Bronchial epithelial cell (primary cell): ENCODE results near the gene SLC49A4. TPM values are rescaled to one million over a fixed set of nuclear protein-coding genes. Genes with fewer than 3 reads are reported as not detected.
"Not testable (repeated sequence)": the region's sequence is repeated elsewhere in the genome, so short reads cannot be mapped to it uniquely, and the experiment has no call there.

Source experiments
- DNase-seq: peaks from one replicate; pipeline ENCODE4 v3.0.0-alpha.2; 2010; ENCODE audit warnings: low read depth
- FAIRE-seq: peaks from 2 replicates; lab custom pipeline; 2011; peaks lifted over from hg19 to GRCh38; lab: Jason Lieb, UNC
- H3K27me3 ChIP-seq: 2 replicates; pipeline ENCODE4 v1.5.1; 2011; ENCODE audit warnings: low read length; ENCODE audit not compliant: control insufficient read depth, insufficient read depth
- H3K36me3 ChIP-seq: 2 replicates; pipeline ENCODE4 v1.5.1; 2011; ENCODE audit warnings: low read length; ENCODE audit not compliant: control insufficient read depth, insufficient read depth
- H3K4me3 ChIP-seq: 2 replicates; pipeline ENCODE4 v1.5.1; 2011; ENCODE audit warnings: mild to moderate bottlenecking, low read depth, low read length, control low read depth
- total RNA-seq: library from RNA; depleted of rRNA; stranded (reverse); fragments of >200 nt; gene quantifications from 2 replicates; pipeline ENCODE4 v1.2.1, GENCODE V29; 2014
- TF ChIP-seq, protein P1 (sequence below): IDR thresholded peaks from 2 replicates; pipeline ENCODE4 v1.5.1; 2011; ENCODE audit warnings: mild to moderate bottlenecking, moderate library complexity, low read length, control low read depth, inconsistent platforms; ENCODE audit not compliant: insufficient read depth, severe bottlenecking

SLC49A4 gene, protein sequence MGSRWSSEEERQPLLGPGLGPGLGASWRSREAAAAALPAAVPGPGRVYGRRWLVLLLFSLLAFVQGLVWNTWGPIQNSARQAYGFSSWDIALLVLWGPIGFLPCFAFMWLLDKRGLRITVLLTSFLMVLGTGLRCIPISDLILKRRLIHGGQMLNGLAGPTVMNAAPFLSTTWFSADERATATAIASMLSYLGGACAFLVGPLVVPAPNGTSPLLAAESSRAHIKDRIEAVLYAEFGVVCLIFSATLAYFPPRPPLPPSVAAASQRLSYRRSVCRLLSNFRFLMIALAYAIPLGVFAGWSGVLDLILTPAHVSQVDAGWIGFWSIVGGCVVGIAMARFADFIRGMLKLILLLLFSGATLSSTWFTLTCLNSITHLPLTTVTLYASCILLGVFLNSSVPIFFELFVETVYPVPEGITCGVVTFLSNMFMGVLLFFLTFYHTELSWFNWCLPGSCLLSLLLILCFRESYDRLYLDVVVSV
- total RNA-seq = 21.6 and 26.4 TPM in 2 replicates

DNA sequence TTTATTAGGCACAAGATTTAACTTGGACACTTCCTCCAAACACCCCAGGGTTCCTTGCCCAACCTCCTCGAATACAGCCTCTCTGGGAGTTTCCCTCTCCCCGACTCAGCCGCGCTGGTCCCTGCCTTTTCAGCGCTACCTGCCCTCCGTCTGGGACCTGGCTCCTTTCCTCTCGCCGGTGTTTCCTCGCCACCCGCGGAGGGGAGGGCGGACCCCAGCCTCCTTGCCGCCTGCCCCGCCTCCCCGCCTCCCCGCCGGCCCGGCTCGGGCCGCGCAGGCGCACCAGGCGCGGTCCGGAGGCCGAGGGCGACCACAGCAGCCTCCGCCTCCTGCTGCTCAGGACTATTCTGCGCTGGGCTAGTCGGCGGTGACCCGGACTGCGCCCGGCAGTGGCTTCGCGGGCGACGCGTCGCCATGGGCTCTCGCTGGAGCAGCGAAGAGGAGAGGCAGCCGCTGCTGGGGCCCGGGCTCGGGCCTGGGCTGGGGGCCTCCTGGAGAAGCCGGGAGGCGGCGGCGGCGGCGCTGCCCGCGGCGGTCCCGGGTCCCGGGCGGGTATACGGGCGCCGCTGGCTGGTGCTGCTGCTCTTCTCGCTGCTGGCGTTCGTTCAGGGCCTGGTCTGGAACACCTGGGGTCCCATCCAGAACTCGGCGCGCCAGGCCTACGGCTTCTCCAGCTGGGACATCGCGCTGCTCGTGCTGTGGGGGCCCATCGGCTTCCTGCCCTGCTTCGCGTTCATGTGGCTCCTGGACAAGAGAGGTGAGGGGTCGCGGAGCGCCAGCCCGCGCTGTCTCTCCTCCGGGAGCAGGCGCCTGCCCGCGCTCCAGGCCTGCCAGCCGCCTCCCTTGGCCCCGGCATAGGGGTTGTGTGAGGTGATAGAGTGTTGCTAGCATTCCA lies at the start of gene SLC49A4:
Gene SLC49A4, plus strand, starts transcription at position 291 of the 895 bp plus-strand sequence. Its CDS starts 124 bp downstream, at position 415.
- Histone ChIP-seq H3K27me3 (no peaks in the 10 kb centered on the region), H3K4me3 (peak within 1 kb of the TSS; percentile 74), H3K36me3 (no peaks in the 10 kb centered on the region)
- DNase-seq = peak; percentile 62
- TF ChIP-seq, protein P1, sequence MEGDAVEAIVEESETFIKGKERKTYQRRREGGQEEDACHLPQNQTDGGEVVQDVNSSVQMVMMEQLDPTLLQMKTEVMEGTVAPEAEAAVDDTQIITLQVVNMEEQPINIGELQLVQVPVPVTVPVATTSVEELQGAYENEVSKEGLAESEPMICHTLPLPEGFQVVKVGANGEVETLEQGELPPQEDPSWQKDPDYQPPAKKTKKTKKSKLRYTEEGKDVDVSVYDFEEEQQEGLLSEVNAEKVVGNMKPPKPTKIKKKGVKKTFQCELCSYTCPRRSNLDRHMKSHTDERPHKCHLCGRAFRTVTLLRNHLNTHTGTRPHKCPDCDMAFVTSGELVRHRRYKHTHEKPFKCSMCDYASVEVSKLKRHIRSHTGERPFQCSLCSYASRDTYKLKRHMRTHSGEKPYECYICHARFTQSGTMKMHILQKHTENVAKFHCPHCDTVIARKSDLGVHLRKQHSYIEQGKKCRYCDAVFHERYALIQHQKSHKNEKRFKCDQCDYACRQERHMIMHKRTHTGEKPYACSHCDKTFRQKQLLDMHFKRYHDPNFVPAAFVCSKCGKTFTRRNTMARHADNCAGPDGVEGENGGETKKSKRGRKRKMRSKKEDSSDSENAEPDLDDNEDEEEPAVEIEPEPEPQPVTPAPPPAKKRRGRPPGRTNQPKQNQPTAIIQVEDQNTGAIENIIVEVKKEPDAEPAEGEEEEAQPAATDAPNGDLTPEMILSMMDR = no peak
- FAIRE-seq = no peak

GRCh38 chr3:122745369-122746021 lies 49.4 kb upstream of the SLC49A4 start:
- no peak for FAIRE-seq

GRCh38 chr3:122747295-122747694 lies 47.6 kb upstream of the SLC49A4 start:
- H3K27me3 ChIP-seq, FAIRE-seq, DNase-seq, H3K36me3 ChIP-seq, H3K4me3 ChIP-seq: not testable (repeated sequence)

More at GRCh38 chr3:122745369-122746021, 49.4 kb upstream of the SLC49A4 start:
- Histone ChIP-seq H3K4me3 (no peak overlapping the region), H3K27me3 (no peaks in the 10 kb centered on the region), H3K36me3 (no peaks in the 10 kb centered on the region)
- peak; percentile 88 for DNase-seq
- TF ChIP-seq, protein P1 = no peak

- no peak overlapping the region for H3K4me3 ChIP-seq
- TF ChIP-seq, protein P1 = no peak
- no peaks in the 10 kb centered on the region for H3K36me3 ChIP-seq
- DNase-seq = no peak
- no peaks in the 10 kb centered on the region for H3K27me3 ChIP-seq
- no peak for FAIRE-seq
These were observed 46.5 kb upstream of the SLC49A4 start for GRCh38 chr3:122748347-122748746.

GRCh38 chr3:122754929-122755328 lies 39.9 kb upstream of the SLC49A4 start:
- FAIRE-seq = peak; percentile 83
- TF ChIP-seq, protein P1 = peak; percentile 82
- peak; percentile 69 for DNase-seq

More at GRCh38 chr3:122754929-122755328, 39.9 kb upstream of the SLC49A4 start:
- Histone ChIP-seq H3K36me3 (peaks cover 1% of the 10 kb centered on the region), H3K4me3 (no peak overlapping the region), H3K27me3 (no peaks in the 10 kb centered on the region)
